ENCODE measurements around the gene ARF4.

ARF4 gene

DNA sequence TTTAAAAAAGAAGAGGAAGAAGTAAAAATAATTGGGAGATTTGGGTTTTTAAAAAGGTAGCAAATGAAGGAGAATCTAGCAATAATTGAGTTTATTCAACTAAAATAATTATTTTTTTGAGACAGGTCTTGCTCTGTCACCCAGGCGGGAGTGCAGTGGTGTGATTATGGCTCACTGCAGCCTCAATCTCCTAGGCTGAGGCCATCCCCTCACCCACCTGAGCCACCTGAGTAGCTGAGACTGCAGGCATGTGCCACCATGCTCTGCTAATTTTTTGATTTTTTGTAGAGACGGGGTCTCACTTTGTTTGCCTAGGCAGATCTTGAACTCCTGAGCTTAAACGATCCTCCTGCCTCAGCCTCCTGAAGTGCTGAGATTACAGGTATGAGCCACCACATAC, 27.7 kb upstream of the ARF4 start:
- TF ChIP-seq TEAD4 (IDR thresholded peaks at IDR 0.05) (no peak), CEBPB (IDR thresholded peaks at IDR 0.05) (no peak), FOXM1 (IDR thresholded peaks at IDR 0.05; ENCODE audit: borderline replicate concordance, low read depth) (no peak), EGR1 (IDR thresholded peaks at IDR 0.05) (no peak), RAD21 (IDR thresholded peaks at IDR 0.05; ENCODE audit: low read depth) (no peak)
- TF ChIP-seq, protein P1, sequence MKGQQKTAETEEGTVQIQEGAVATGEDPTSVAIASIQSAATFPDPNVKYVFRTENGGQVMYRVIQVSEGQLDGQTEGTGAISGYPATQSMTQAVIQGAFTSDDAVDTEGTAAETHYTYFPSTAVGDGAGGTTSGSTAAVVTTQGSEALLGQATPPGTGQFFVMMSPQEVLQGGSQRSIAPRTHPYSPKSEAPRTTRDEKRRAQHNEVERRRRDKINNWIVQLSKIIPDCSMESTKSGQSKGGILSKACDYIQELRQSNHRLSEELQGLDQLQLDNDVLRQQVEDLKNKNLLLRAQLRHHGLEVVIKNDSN (IDR thresholded peaks at IDR 0.05), result no peak

DNA sequence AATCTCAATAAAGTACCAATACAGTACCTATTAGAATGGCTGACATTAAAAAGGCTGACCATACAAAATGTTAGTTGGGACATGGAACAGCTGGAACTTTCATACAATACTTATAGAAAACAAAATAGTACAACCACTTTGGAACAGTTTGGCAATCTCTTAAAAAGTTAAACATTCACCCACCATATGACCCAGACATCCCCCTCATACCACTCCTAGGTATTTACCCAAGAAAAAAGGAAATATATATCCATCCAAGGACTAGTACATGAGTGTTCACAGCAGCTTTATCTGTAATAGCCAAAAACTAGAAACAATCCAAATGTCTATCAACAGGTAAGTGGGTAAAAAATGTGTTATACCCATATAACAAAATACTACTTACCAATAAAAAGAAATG, 25.2 kb upstream of the ARF4 start:
- TF ChIP-seq EP300 (IDR thresholded peaks at IDR 0.05; ENCODE audit: borderline replicate concordance) (no peak), TEAD4 (IDR thresholded peaks at IDR 0.05) (no peak), CEBPB (IDR thresholded peaks at IDR 0.05) (no peak), EGR1 (IDR thresholded peaks at IDR 0.05) (no peak), NFIC (IDR thresholded peaks at IDR 0.05) (no peak), RAD21 (IDR thresholded peaks at IDR 0.05; ENCODE audit: low read depth) (no peak), YY1 (IDR thresholded peaks at IDR 0.05; ENCODE audit: low read depth) (no peak), FOXM1 (IDR thresholded peaks at IDR 0.05; ENCODE audit: borderline replicate concordance, low read depth) (no peak)
- TF ChIP-seq, protein P1 (IDR thresholded peaks at IDR 0.05), result no peak
- TF ChIP-seq, protein P2, sequence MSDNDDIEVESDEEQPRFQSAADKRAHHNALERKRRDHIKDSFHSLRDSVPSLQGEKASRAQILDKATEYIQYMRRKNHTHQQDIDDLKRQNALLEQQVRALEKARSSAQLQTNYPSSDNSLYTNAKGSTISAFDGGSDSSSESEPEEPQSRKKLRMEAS (IDR thresholded peaks at IDR 0.05), result no peak

GRCh38 chr3:57617739-57618138, 20.6 kb upstream of the ARF4 start:
- no peak for TF ChIP-seq EGR1 (IDR thresholded peaks at IDR 0.05)

- no peak for TF ChIP-seq EP300 (IDR thresholded peaks at IDR 0.05; ENCODE audit: borderline replicate concordance)
- TF ChIP-seq FOXM1 (IDR thresholded peaks at IDR 0.05; ENCODE audit: borderline replicate concordance, low read depth), result no peak
- no peak for TF ChIP-seq CEBPB (IDR thresholded peaks at IDR 0.05)
- no peak for TF ChIP-seq CREB1 (IDR thresholded peaks at IDR 0.05; ENCODE audit: low read depth)
Measured at GRCh38 chr3:57616233-57616632, 19.1 kb upstream of the ARF4 start.

- no peak for TF ChIP-seq TCF12 (IDR thresholded peaks at IDR 0.05; ENCODE audit: low read depth)
- no peak for TF ChIP-seq EP300 (IDR thresholded peaks at IDR 0.05; ENCODE audit: borderline replicate concordance)
- TF ChIP-seq RAD21 (IDR thresholded peaks at IDR 0.05; ENCODE audit: low read depth), result no peak
- TF ChIP-seq FOXM1 (IDR thresholded peaks at IDR 0.05; ENCODE audit: borderline replicate concordance, low read depth), result no peak
Measured at GRCh38 chr3:57605683-57606082, 8.5 kb upstream of the ARF4 start.

GRCh38 chr3:57604971-57605370, 7.8 kb upstream of the ARF4 start:
- TF ChIP-seq CEBPB (IDR thresholded peaks at IDR 0.05), result no peak
- TF ChIP-seq FOXM1 (IDR thresholded peaks at IDR 0.05; ENCODE audit: borderline replicate concordance, low read depth), result no peak
- TF ChIP-seq TAF1 (IDR thresholded peaks at IDR 0.05; ENCODE audit: low read depth), result no peak
- TF ChIP-seq, protein P2 (IDR thresholded peaks at IDR 0.05), result no peak
- TF ChIP-seq, protein P1 (IDR thresholded peaks at IDR 0.05), result no peak
- no peak for TF ChIP-seq EGR1 (IDR thresholded peaks at IDR 0.05)
- no peak for TF ChIP-seq ZBTB7A (IDR thresholded peaks at IDR 0.05; ENCODE audit: low read depth)
- TF ChIP-seq EP300 (IDR thresholded peaks at IDR 0.05; ENCODE audit: borderline replicate concordance), result no peak
- no peak for TF ChIP-seq TEAD4 (IDR thresholded peaks at IDR 0.05)
- no peak for TF ChIP-seq YY1 (IDR thresholded peaks at IDR 0.05; ENCODE audit: low read depth)
- no peak for TF ChIP-seq NFIC (IDR thresholded peaks at IDR 0.05)
- TF ChIP-seq RAD21 (IDR thresholded peaks at IDR 0.05; ENCODE audit: low read depth), result no peak
- no peak for TF ChIP-seq CREB1 (IDR thresholded peaks at IDR 0.05; ENCODE audit: low read depth)
- no peak for TF ChIP-seq TCF12 (IDR thresholded peaks at IDR 0.05; ENCODE audit: low read depth)
- TF ChIP-seq, protein P3, sequence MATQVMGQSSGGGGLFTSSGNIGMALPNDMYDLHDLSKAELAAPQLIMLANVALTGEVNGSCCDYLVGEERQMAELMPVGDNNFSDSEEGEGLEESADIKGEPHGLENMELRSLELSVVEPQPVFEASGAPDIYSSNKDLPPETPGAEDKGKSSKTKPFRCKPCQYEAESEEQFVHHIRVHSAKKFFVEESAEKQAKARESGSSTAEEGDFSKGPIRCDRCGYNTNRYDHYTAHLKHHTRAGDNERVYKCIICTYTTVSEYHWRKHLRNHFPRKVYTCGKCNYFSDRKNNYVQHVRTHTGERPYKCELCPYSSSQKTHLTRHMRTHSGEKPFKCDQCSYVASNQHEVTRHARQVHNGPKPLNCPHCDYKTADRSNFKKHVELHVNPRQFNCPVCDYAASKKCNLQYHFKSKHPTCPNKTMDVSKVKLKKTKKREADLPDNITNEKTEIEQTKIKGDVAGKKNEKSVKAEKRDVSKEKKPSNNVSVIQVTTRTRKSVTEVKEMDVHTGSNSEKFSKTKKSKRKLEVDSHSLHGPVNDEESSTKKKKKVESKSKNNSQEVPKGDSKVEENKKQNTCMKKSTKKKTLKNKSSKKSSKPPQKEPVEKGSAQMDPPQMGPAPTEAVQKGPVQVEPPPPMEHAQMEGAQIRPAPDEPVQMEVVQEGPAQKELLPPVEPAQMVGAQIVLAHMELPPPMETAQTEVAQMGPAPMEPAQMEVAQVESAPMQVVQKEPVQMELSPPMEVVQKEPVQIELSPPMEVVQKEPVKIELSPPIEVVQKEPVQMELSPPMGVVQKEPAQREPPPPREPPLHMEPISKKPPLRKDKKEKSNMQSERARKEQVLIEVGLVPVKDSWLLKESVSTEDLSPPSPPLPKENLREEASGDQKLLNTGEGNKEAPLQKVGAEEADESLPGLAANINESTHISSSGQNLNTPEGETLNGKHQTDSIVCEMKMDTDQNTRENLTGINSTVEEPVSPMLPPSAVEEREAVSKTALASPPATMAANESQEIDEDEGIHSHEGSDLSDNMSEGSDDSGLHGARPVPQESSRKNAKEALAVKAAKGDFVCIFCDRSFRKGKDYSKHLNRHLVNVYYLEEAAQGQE (IDR thresholded peaks at IDR 0.05; ENCODE audit: low read depth), result no peak

DNA sequence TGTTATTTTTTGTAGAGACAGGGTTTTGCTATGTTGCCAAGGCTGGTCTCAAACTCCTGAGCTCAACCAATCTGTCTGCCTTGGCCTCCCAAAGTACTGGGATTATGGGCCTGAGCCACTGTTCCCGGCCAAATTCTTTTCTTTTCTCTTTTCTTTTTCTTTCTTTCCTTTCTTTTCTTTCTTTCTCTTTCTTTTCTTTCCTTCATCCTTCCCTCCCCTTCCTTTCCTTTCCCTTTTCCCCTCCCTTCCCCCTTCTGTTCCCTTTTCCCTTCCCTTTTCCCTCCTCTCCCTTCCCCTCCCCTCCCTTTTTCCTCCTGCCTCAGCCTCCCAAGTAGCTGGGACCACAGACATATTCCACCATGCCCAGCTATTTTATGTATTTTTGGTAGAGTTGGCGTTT, 3.1 kb upstream of the ARF4 start:
- TF ChIP-seq, protein P1 (IDR thresholded peaks at IDR 0.05), result no peak
- TF ChIP-seq TCF12 (IDR thresholded peaks at IDR 0.05; ENCODE audit: low read depth) (no peak), TAF1 (IDR thresholded peaks at IDR 0.05; ENCODE audit: low read depth) (no peak), EP300 (IDR thresholded peaks at IDR 0.05; ENCODE audit: borderline replicate concordance) (no peak), CEBPB (IDR thresholded peaks at IDR 0.05) (no peak), FOXM1 (IDR thresholded peaks at IDR 0.05; ENCODE audit: borderline replicate concordance, low read depth) (no peak)
- TF ChIP-seq, protein P2 (IDR thresholded peaks at IDR 0.05), result no peak

Data from Ishikawa (cell line).